Measurements from ENCODE around the gene DTWD1. TPM values are rescaled to one million over a fixed set of nuclear protein-coding genes. Genes with fewer than 3 reads are reported as not detected.

DTWD1 gene
- total and polyA plus RNA-seq, 10 of the 15 experiments (the other 5 are each of a cell fraction or from before 2014, with no cell fraction given) = 13.9 to 32.0 (median 19.3) TPM

- SMC1A ChIA-PET (ENCODE audit: uncharacterized antibody, unreplicated experiment) = no interaction called here
- in situ Hi-C loops (cut with MboI) = no loop called here
- ATAC-seq (no peak), DNase-seq (ENCODE audit: low read depth, low spot score) (no peak), FAIRE-seq (no peak)
- H3K9ac ChIP-seq (ENCODE audit: control insufficient read depth, insufficient read depth, low read length) = no peak overlapping the region
- H3K9me3 ChIP-seq (replicated peaks; ENCODE audit: control insufficient read depth, insufficient read depth, low read length) = no peaks in the 10 kb centered on the region
- no peaks in the 10 kb centered on the region for H4K20me1 ChIP-seq (ENCODE audit: control insufficient read depth, insufficient read depth)
- H2AFZ ChIP-seq (ENCODE audit: control insufficient read depth, low read depth, low read length) = no peak overlapping the region
- CTCF ChIA-PET = no interaction called here
- no peaks in the 10 kb centered on the region for H3K27me3 ChIP-seq (replicated peaks in 1 of 2; ENCODE audit: control insufficient read depth in 2 of 2, insufficient read depth in 2 of 2, low read length in 1 of 2)
- H3K79me2 ChIP-seq (ENCODE audit: control insufficient read depth, insufficient read depth, low read length) = no peaks in the 10 kb centered on the region
- TF ChIP-seq CREB1 (IDR thresholded peaks at IDR 0.05; ENCODE audit: low read depth) = no peak
- TF ChIP-seq ATF3 (IDR thresholded peaks at IDR 0.05; ENCODE audit: borderline replicate concordance, extremely low read depth, low read depth, low read length) = no peak
- TF ChIP-seq TARDBP (IDR thresholded peaks at IDR 0.05; ENCODE audit: borderline replicate concordance) = no peak
- TF ChIP-seq BACH1 (IDR thresholded peaks at IDR 0.05; ENCODE audit: borderline replicate concordance) = no peak
- TF ChIP-seq ZNF274 (IDR thresholded peaks at IDR 0.05; ENCODE audit: insufficient read depth, insufficient read length) = no peak
- no peak for TF ChIP-seq NFYA (IDR thresholded peaks at IDR 0.05; ENCODE audit: borderline replicate concordance, low read depth, low read length)
- no peak for TF ChIP-seq PBX3 (IDR thresholded peaks at IDR 0.05; ENCODE audit: insufficient replicate concordance, low read depth, low read length)
- no peak for TF ChIP-seq HSF1 (IDR thresholded peaks at IDR 0.05; ENCODE audit: low read depth, low read length)
- TF ChIP-seq EED (IDR thresholded peaks at IDR 0.05; ENCODE audit: low read depth) = no peak
- TF ChIP-seq CEBPB (IDR thresholded peaks at IDR 0.05; ENCODE audit: borderline replicate concordance in 1 of 2, low read depth in 2 of 2, low read length in 2 of 2) = no peak
- no peak for TF ChIP-seq STAT1 (conservative IDR thresholded peaks at IDR 0.05)
- TF ChIP-seq ZSCAN29 (IDR thresholded peaks at IDR 0.05) = no peak
- no peak for TF ChIP-seq POLR2AphosphoS2 (IDR thresholded peaks at IDR 0.05; ENCODE audit: low read depth, low read length)
- no peak for TF ChIP-seq SMARCA5 (IDR thresholded peaks at IDR 0.05)
- TF ChIP-seq JUNB (IDR thresholded peaks at IDR 0.05) = no peak
- TF ChIP-seq POLR2AphosphoS5 (IDR thresholded peaks at IDR 0.05; ENCODE audit: low read length) = no peak
- TF ChIP-seq NRF1 (conservative IDR thresholded peaks at IDR 0.05; ENCODE audit: low read depth, low read length) = no peak
- H3K4me2 ChIP-seq (ENCODE audit: control insufficient read depth, insufficient read depth) = no peak overlapping the region
- no peak overlapping the region for H3K27ac ChIP-seq (ENCODE audit: control insufficient read depth, insufficient read depth)
- H3K4me1 ChIP-seq (ENCODE audit: control insufficient read depth, insufficient read depth, low read length) = no peaks in the 10 kb centered on the region
- RAD21 ChIA-PET (ENCODE audit: unreplicated experiment) = no interaction called here
- H3K4me3 ChIP-seq = no peak overlapping the region
- POLR2A ChIA-PET = no interaction called here
- no peaks in the 10 kb centered on the region; a peak in 1 of 4 replicates for H3K36me3 ChIP-seq (ENCODE audit: control insufficient read depth in 2 of 2, insufficient read depth in 2 of 2, low read length in 1 of 2)
- no TSS peak for BruUV-seq (replicated peaks)
- intact Hi-C loops (cut with micrococcal nuclease; ENCODE audit: unreplicated experiment) = no loop called here
Measured at GRCh38 chr15:49645941-49646340, 25.1 kb downstream of the DTWD1 start.

All from GM12878 (cell line).